ENCODE measurements around the gene RNF115.
"Not testable (repeated sequence)": the region's sequence is repeated elsewhere in the genome, so short reads cannot be mapped to it uniquely, and the experiment has no call there.

Gene RNF115

GRCh38 chr1:145777357-145778145, 46.3 kb downstream of the RNF115 start:
- no peak for DNase-seq (ENCODE audit: low read depth in 2 of 2)

DNA sequence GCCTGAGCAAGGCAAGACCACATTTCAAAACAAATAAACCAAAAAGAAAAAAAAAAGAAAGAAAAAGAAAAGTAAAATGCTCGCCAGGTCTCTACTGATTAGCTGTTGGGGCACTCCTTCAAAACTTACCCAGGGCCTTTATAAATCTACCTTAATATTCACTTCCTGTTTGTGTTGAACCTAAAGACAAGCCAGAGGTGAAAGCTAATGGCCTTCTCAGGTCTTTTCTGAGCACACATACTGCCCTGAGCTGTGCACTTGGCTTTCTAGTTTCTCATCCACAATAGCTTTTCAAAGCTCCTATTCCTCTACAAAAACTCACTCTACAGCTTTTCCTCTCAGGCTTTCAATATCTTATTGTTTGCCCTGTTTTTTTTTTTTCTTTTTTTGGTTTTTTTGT, 50.5 kb downstream of the RNF115 start:
- no peak for DNase-seq (ENCODE audit: low read depth in 2 of 2)

- DNase-seq (ENCODE audit: low read depth in 2 of 2) = no peak
Measured at GRCh38 chr1:145771056-145771455, 52.8 kb downstream of the RNF115 start.

- DNase-seq (ENCODE audit: low read depth in 2 of 2) = not testable (repeated sequence)
Measured at GRCh38 chr1:145768004-145768403, 55.9 kb downstream of the RNF115 start.

- DNase-seq (ENCODE audit: low read depth in 2 of 2) = not testable (repeated sequence)
Measured at GRCh38 chr1:145766926-145767325, 57.0 kb downstream of the RNF115 start.

GRCh38 chr1:145765585-145766360, 58.1 kb downstream of the RNF115 start:
- DNase-seq (ENCODE audit: low read depth in 2 of 2) = not testable (repeated sequence)

GRCh38 chr1:145765127-145765526, 58.8 kb downstream of the RNF115 start:
- not testable (repeated sequence) for DNase-seq (ENCODE audit: low read depth in 2 of 2)

- not testable (repeated sequence) for DNase-seq (ENCODE audit: low read depth in 2 of 2)
Measured at GRCh38 chr1:145764231-145764940, 59.5 kb downstream of the RNF115 start.

GRCh38 chr1:145762001-145762400, 61.9 kb downstream of the RNF115 start:
- not testable (repeated sequence) for DNase-seq (ENCODE audit: low read depth in 2 of 2)

GRCh38 chr1:145761498-145761897, 62.4 kb downstream of the RNF115 start:
- not testable (repeated sequence) for DNase-seq (ENCODE audit: low read depth in 2 of 2)

DNA sequence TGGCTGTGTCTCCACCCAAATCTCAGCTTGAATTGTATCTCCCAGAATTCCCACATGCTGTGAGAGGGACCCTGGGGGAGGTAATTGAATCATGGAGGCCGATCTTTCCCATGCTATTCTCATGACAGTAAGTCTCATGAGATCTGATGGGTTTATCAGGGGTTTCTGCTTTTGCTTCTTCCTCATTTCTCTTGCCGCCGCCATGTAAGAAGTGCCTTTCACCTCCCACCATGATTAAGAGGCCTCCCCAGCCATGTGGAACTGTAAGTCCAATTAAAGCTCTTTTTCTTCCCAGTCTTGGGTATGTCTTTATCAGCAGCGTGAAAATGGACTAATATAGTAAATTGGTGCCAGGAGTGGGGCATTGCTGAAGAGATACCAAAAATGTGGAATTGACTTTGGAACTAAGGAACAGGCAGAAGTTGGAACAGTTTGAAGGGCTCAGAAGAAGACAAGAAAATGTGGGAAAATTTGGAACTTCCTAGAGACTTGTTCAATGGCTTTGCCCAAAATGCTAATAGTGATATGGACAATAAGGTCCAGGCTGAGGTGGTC, 63.4 kb downstream of the RNF115 start:
- not testable (repeated sequence) for DNase-seq (ENCODE audit: low read depth in 2 of 2)

DNA sequence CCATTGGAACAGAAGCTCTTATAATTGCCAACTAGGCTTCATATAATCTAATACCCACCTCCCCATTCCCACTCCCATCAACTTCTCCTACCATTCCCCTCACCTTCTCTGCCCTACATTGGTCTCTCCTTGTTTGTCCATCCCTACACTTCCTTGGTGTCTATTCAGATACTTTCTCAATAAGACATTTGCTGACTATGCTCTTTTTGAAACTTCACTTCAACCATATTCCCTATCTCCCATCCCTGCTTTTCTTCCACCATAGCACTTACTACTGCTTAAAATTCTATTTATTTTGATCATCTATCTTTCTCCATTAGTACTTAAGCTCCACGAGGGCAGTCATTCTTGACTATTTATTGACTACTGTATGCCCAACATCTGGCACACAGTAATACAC, 64.2 kb downstream of the RNF115 start:
- no peak for DNase-seq (ENCODE audit: low read depth in 2 of 2)

GRCh38 chr1:145758575-145758974, 65.3 kb downstream of the RNF115 start:
- no peak for DNase-seq (ENCODE audit: low read depth in 2 of 2)

DNA sequence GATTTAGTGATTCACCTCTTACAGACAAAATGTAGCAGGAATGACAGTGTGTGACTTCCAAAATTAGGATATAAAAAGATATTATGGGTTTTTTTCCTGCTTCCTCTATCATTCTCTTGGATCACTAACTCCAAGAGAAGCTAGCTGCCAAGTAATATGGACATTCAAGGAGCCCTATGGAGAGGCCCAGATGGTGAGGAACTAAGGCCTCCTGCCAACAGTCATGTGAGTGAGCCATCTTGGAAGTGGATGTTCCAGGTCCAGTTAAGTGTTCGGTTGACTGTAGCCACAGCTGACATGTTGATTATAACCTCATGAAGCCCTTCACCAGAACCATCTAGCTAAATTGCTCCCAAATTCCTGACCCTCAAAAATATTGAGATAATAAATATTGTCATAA, 65.8 kb downstream of the RNF115 start:
- DNase-seq (ENCODE audit: low read depth in 2 of 2) = no peak

GRCh38 chr1:145757420-145757819, 66.5 kb downstream of the RNF115 start:
- no peak for DNase-seq (ENCODE audit: low read depth in 2 of 2)

GRCh38 chr1:145751491-145752037, 72.3 kb downstream of the RNF115 start:
- DNase-seq (ENCODE audit: low read depth in 2 of 2) = no peak

DNA sequence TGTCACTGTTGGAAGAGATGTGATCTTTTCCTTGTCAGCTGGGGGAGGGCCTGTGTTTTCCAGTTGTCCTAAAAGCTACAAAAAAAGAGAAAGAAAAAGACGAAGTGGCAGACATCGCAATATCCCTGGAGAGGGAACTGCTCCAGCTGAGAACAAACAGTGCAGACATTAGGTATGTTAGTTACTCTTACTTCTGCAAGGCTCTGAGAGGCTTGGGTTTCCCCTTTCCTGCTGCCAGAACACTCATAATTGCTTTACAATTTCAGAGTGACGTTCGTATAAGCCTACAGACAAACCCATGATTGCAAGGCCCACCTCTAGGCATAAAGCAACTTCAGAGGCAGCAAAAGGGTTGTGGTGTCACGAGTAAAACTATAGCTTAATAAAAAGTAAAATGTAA, 73.5 kb downstream of the RNF115 start:
- DNase-seq (ENCODE audit: low read depth in 2 of 2) = no peak

DNA sequence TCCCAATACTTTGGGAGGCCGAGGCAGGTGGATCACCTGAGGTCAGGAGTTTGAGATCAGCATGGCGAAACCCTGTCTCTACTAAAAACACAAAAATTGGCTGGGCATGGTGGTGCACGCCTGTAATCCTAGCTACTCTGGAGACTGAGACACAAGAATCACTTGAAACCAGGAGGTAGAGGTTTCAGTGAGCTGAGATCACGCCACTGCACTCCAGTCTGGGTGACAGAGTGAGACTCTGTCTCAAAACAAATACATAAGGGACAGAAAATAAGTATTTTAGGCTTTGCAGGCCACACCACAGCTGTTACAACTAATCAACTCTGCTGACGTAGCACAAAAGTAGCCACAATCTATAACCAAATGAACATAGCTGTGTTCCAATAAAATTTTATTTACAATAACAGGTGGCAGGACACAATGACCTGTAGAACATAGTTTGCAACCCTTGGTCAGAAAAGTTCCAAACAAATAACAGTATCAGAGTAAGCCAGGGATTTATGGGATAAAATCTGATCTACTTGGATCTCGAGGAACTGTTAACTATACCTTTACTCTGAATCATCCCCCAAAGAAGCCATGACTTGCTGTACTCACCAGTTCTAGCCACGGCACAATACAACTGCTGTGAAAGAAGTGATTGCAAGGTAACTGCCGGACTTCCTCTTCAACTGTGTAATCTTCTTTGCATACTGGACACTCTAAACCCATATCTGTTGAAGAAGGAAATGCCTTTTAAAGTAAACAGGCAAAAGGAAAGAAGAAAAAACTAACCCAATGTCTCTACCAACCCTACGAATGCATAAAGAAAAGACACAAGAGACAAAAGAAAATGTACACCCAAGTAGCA, 76.3 kb downstream of the RNF115 start:
- DNase-seq (ENCODE audit: low read depth in 2 of 2) = no peak

DNA sequence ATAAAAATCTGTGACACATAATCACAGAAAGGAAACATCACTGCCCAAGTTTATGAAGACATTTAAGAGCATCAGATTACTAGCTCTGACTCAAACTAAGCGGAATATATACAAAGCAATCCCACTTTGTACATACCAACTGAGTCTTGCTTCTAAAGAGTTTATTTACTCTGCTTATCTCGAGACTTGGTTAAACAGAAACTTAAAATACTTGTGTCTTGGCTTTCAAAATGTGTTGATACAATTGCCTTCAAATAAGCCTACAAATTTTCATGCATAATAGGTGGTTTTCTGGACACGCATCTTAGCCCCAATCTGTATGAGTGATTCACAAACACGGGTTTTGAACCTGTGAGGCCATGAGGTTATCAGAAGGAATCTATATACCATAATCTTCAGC, 83.6 kb downstream of the RNF115 start:
- DNase-seq (ENCODE audit: low read depth in 2 of 2) = no peak

- DNase-seq (ENCODE audit: low read depth in 2 of 2) = no peak
Measured at GRCh38 chr1:145736191-145736590, 87.7 kb downstream of the RNF115 start.

GRCh38 chr1:145730900-145731299, 93.0 kb downstream of the RNF115 start:
- no peak for DNase-seq (ENCODE audit: low read depth in 2 of 2)
